ENCODE data around the gene ENTHD1. TPM values are rescaled to one million over a fixed set of nuclear protein-coding genes. Genes with fewer than 3 reads are reported as not detected.

The ENTHD1 gene
- total RNA-seq, 1 experiment from 2014 or later, result not detected

- no peak for TF ChIP-seq CTCF (IDR thresholded peaks at IDR 0.05; ENCODE audit: insufficient read depth in 1 of 2, low read depth in 1 of 2, low read length in 1 of 2, severe bottlenecking in 1 of 2, unreplicated experiment in 1 of 2)
- no peaks in the 10 kb centered on the region for H3K27me3 ChIP-seq (replicated peaks; ENCODE audit: control insufficient read depth, insufficient read depth, low read length)
- no peaks in the 10 kb centered on the region for H3K36me3 ChIP-seq (ENCODE audit: control insufficient read depth, insufficient read depth, low read length)
- H3K4me1 ChIP-seq, result no peaks in the 10 kb centered on the region
- H3K9me3 ChIP-seq, result no peaks in the 10 kb centered on the region
- Mint-ChIP-seq H3K36me3 (ENCODE audit: insufficient read depth, unreplicated experiment) (no peaks in the 10 kb centered on the region), H3K4me1 (ENCODE audit: low read depth, unreplicated experiment) (no peaks in the 10 kb centered on the region), H3K4me3 (ENCODE audit: unreplicated experiment) (no peak overlapping the region), H3K27ac (ENCODE audit: unreplicated experiment) (no peak overlapping the region), H3K9me3 (ENCODE audit: unreplicated experiment) (no peaks in the 10 kb centered on the region), H3K27me3 (ENCODE audit: insufficient read depth, unreplicated experiment) (peaks cover 18% of the 10 kb centered on the region)
- H3K4me3 ChIP-seq (ENCODE audit: low read depth, low read length), result no peak overlapping the region
- CTCF ChIA-PET, result no interaction called here
- intact Hi-C loops (cut with micrococcal nuclease; ENCODE audit: unreplicated experiment), result no loop called here
- no peak for DNase-seq
- no TSS peak for BruUV-seq (replicated peaks)
- POLR2A ChIA-PET, result no interaction called here
Measured at GRCh38 chr22:39825661-39826102, 67.9 kb downstream of the ENTHD1 start.

GRCh38 chr22:39821008-39821407 lies 72.6 kb downstream of the ENTHD1 start:
- Histone ChIP-seq H3K4me1 (no peaks in the 10 kb centered on the region), H3K4me3 (ENCODE audit: low read depth, low read length) (no peak overlapping the region), H3K36me3 (ENCODE audit: control insufficient read depth, insufficient read depth, low read length) (no peaks in the 10 kb centered on the region), H3K27me3 (replicated peaks; ENCODE audit: control insufficient read depth, insufficient read depth, low read length) (no peaks in the 10 kb centered on the region; the same call in 1 of the 2 replicates), H3K9me3 (no peaks in the 10 kb centered on the region)
- CTCF ChIA-PET, result no interaction called here
- no peak for TF ChIP-seq CTCF (IDR thresholded peaks at IDR 0.05; ENCODE audit: insufficient read depth in 1 of 2, low read depth in 1 of 2, low read length in 1 of 2, severe bottlenecking in 1 of 2, unreplicated experiment in 1 of 2)
- BruUV-seq (replicated peaks), result no TSS peak
- H3K9me3 Mint-ChIP-seq (ENCODE audit: unreplicated experiment), result no peaks in the 10 kb centered on the region
- H3K4me1 Mint-ChIP-seq (ENCODE audit: low read depth, unreplicated experiment), result no peaks in the 10 kb centered on the region
- no peak for DNase-seq
- intact Hi-C loops (cut with micrococcal nuclease; ENCODE audit: unreplicated experiment), result no loop called here
- H3K36me3 Mint-ChIP-seq (ENCODE audit: insufficient read depth, unreplicated experiment), result no peaks in the 10 kb centered on the region
- H3K27me3 Mint-ChIP-seq (ENCODE audit: insufficient read depth, unreplicated experiment), result peaks cover 16% of the 10 kb centered on the region
- H3K27ac Mint-ChIP-seq (ENCODE audit: unreplicated experiment), result no peak overlapping the region
- POLR2A ChIA-PET, result no interaction called here
- H3K4me3 Mint-ChIP-seq (ENCODE audit: unreplicated experiment), result no peak overlapping the region

- Mint-ChIP-seq H3K9me3 (ENCODE audit: unreplicated experiment) (no peaks in the 10 kb centered on the region), H3K4me3 (ENCODE audit: unreplicated experiment) (no peak overlapping the region), H3K4me1 (ENCODE audit: low read depth, unreplicated experiment) (no peaks in the 10 kb centered on the region), H3K27me3 (ENCODE audit: insufficient read depth, unreplicated experiment) (peaks cover 17% of the 10 kb centered on the region), H3K36me3 (ENCODE audit: insufficient read depth, unreplicated experiment) (no peaks in the 10 kb centered on the region), H3K27ac (ENCODE audit: unreplicated experiment) (no peak overlapping the region)
- no peaks in the 10 kb centered on the region for H3K9me3 ChIP-seq
- no peak for DNase-seq
- POLR2A ChIA-PET, result no interaction called here
- no peaks in the 10 kb centered on the region for H3K4me1 ChIP-seq
- no TSS peak for BruUV-seq (replicated peaks)
- no peak overlapping the region for H3K4me3 ChIP-seq (ENCODE audit: low read depth, low read length)
- no peak for TF ChIP-seq CTCF (IDR thresholded peaks at IDR 0.05; ENCODE audit: insufficient read depth in 1 of 2, low read depth in 1 of 2, low read length in 1 of 2, severe bottlenecking in 1 of 2, unreplicated experiment in 1 of 2)
- CTCF ChIA-PET, result no interaction called here
- intact Hi-C loops (cut with micrococcal nuclease; ENCODE audit: unreplicated experiment), result no loop called here
- no peaks in the 10 kb centered on the region for H3K36me3 ChIP-seq (ENCODE audit: control insufficient read depth, insufficient read depth, low read length)
- H3K27me3 ChIP-seq (replicated peaks; ENCODE audit: control insufficient read depth, insufficient read depth, low read length), result no peaks in the 10 kb centered on the region; the same call in 1 of the 2 replicates
Measured at GRCh38 chr22:39820256-39820655, 73.3 kb downstream of the ENTHD1 start.

Measured in Caco-2 (cell line).